Stimulated activated CD4-positive, alpha-beta T cell treated with anti-CD3 and anti-CD28 coated beads, Interleukin-4, amount 100 ng/mL, for 24 hours (primary cell): ENCODE measurements around the gene RNF213.

Source experiments
- DNase-seq: peaks from one replicate; pipeline ENCODE4 v3.0.0-alpha.2; 2020

The RNF213 gene

DNA sequence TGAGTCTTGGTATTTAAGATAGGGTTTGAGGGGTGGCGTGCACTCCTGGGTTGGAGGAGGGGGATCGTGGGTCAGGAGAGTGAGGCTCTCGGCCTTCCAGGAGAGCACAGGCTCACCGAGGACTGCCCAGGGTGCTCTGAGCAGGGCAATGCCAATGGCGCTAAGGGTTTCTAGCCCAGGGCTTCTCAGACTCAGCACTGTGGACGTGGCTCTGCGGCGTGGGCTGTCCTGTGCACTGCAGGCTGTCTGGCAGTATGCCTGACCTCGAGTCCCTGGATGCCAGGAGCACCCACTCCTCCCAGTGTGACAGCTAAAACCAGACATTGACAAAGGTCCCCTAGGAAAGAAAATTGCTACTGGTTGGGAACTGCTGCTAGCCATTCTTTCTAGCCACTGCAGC is 117.1 kb downstream of the RNF213 start:
- DNase-seq = no peak

DNA sequence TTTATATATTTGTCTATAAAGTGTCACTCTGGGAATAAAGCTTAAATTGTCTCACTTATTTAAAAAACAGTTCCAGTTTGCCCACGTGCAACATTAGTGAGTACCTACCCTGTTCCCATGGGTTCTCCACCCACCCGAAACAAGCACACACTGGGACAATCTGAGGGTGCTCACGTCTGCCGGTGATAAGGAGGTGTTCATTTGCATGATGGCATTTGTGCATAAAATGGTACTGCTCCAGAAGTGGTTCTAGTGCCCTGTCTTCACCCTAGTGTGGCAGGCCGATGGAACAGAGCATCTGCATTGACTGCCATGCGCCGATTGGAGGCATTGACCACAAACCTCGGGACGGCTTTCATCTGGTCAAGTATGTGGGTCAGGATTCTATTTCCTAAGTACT is 118.7 kb downstream of the RNF213 start:
- no peak for DNase-seq

DNA sequence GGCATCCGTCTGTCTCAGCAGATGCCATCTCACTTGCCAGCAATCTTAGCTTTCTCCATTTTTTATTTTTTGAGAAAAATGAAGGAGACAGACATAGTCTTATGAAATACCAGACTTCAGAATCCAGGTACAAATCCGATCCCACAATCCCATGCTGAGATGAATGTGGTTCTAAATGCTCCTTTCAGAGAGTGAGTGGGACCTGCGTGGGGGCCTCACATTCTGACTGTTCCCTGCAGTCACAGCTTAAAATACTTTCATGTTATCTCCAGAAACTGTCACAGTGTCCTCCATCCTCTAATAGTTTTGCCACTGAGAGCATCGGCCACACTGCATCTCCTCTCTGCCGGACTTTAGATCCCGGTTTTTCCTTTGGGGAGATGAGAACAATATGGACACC is 119.4 kb downstream of the RNF213 start:
- DNase-seq = no peak

GRCh38 chr17:80380555-80381002 is 119.9 kb downstream of the RNF213 start:
- DNase-seq = no peak

GRCh38 chr17:80381416-80381923 is 120.8 kb downstream of the RNF213 start:
- no peak for DNase-seq

DNA sequence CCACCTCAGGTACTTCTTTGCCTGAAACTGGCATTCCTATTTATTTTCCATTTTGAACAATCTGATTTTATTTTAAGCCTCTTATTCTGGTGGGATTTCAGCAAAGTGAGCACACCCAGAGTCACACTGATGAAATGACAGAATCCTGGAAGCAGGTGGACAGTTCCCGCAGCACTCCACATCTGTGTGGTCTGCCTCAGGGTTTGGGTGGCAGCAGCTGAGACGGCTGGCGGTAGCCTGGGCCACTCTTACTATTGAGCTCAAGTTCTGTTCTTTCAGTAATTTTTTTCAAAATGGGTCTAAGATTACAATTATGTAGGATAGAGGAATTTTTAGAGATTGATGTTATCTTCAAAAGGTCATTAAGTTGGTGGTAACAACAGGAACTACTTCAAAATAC is 121.8 kb downstream of the RNF213 start:
- no peak for DNase-seq

DNA sequence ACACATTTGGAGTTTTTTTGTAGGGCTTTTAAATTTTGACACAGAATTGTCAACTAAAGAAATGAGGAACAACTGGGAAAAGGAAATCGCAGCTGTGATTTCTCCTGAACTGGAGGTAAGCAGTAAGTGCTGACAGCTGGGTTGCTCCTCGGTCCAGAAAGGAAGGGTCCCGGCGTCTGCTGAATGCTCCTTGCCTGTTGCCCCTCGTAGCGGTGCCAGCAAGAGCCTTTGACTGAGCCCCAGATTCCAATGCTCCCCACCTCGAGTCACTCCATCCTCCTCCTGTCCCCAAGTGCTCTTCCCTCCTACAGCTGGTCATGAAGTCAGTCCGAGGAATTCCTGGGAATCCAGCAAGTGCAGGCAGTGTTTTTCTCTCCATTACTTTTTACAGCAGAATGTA is 122.3 kb downstream of the RNF213 start:
- no peak for DNase-seq

- no peak for DNase-seq
Observed at GRCh38 chr17:80384078-80384960, 123.7 kb downstream of the RNF213 start.

DNA sequence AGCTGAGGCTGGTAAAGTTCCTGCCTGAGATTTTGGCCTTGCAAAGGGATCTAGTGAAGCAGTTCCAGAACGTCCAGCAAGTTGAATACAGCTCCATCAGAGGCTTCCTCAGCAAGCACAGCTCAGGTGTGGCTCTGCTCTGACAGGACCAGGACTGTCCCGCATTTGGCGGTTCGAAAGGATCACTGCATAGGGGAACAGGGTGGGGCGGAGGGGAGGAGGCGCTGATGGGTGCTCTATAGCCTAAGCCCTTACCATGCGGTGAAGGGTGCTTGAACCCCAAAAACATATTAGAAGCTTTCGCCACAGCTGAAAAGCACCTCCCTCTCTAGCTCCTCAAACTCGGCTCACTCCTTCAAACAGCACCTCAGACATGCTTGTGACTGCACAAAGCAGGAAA is 124.4 kb downstream of the RNF213 start:
- DNase-seq = no peak

DNA sequence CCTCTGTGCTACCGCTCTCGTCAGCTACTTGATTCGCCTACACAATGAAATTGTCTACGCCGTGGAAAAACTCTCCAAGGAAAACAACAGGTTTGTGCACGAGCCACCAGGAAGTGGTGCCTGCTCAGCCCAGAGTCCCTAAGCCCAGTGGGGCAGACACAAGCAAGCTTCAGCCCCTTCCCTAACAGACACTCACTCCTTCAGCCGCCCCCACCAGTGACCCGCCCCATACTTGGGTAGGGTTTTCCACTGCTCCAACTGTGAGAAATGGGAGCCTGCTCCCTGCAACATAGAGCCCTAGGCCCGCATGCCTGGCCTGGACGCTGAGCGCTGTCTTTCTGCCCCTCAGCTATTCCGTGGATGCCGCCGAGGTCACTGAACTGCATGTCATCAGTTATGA is 125.7 kb downstream of the RNF213 start:
- DNase-seq = no peak

- no peak for DNase-seq
Observed at GRCh38 chr17:80387071-80387470, 126.4 kb downstream of the RNF213 start.

DNA sequence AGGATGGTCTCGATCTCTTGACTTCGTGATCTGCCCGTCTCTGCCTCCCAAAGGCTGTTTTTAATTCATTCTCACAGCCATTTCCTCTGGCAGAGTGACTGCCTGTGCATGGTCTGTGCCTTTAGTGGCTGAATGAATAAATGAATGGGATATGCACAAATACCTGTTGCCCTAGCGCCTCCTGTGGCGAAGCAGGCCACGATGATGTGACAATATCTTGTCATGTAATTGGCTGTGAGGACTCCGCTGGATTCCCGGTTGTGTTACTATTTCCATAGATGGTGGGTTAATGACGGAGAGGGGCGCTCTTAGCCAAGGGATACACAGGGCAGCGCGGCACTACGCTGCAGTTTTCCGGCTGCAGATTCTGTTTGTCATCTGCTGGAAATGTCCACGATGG is 127.5 kb downstream of the RNF213 start:
- no peak for DNase-seq

DNA sequence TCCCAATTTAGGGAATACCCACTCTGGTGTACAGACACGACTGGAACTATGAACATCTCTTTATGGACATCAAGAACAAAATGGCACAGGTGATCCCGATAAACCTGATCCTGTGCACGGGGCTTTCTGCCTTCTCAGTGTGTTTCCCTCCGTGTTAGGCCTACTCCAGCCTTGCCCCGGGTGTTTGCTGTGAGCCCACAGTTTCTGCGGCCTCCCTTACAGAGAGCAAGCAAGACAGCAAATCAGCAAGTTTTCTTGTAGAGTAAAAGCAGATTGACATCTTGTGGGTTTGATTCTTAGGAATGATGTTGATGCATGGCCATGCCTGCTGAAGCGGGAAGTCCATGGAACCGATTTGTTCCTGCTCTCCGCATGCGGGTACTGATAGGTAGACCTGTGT is 127.9 kb downstream of the RNF213 start:
- no peak for DNase-seq

GRCh38 chr17:80389011-80389995 is 128.7 kb downstream of the RNF213 start:
- no peak for DNase-seq

GRCh38 chr17:80393241-80393890 is 132.7 kb downstream of the RNF213 start:
- DNase-seq = no peak

- DNase-seq = no peak
Observed at GRCh38 chr17:80393961-80394360, 133.3 kb downstream of the RNF213 start.

DNA sequence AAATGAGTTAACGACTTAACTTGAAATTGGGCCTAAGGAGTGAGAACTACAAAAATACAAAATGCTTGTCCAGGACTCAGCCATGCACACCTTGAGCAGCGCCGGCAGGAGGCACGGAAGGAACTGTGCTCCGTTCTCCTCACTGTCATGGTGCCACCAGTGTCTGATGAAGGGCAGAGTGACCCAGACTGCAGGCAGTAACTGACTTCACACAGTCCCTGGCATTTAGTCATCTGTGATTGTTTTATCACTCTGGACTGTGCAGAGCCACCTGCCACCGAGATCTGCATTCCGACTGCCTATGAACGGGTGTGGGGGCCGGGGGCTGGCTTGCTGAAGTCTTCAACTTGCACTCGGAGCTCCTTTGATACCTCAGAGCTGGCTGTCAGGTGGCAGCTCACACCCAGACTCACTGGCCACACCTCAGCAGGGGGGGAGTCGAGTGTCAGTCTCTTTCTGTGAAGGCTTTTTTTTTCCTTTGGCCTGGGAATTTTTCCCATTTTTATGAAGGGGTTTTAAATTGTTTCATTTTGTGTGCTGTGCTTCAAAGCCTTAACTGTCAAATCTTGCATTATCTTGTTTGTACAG is 134.1 kb downstream of the RNF213 start:
- DNase-seq = no peak

- no peak for DNase-seq
Observed at GRCh38 chr17:80395402-80396151, 134.9 kb downstream of the RNF213 start.

GRCh38 chr17:80396157-80397033 is 135.7 kb downstream of the RNF213 start:
- no peak for DNase-seq

GRCh38 chr17:80397034-80397387 is 136.4 kb downstream of the RNF213 start:
- DNase-seq = no peak

GRCh38 chr17:80397686-80398085 is 137.0 kb downstream of the RNF213 start:
- DNase-seq = no peak
